ENCODE data around the gene CACNA1H.

Gene CACNA1H

GRCh38 chr16:1143761-1144450, 9.0 kb upstream of the CACNA1H start:
- no peak for DNase-seq

- no peak for DNase-seq
Observed at GRCh38 chr16:1144476-1145382, 8.2 kb upstream of the CACNA1H start.

- no peak for DNase-seq
Observed at GRCh38 chr16:1145383-1146100, 7.4 kb upstream of the CACNA1H start.

- no peak for DNase-seq
Observed at GRCh38 chr16:1146409-1146808, 6.5 kb upstream of the CACNA1H start.

GRCh38 chr16:1147027-1147426, 5.9 kb upstream of the CACNA1H start:
- no peak for DNase-seq

- no peak for DNase-seq
Observed at GRCh38 chr16:1149101-1149636, 3.7 kb upstream of the CACNA1H start.

- DNase-seq = no peak
Observed at GRCh38 chr16:1150511-1150982, 2.4 kb upstream of the CACNA1H start.

GRCh38 chr16:1151424-1152122, 1.3 kb upstream of the CACNA1H start:
- DNase-seq = no peak

- peak; percentile 70 for DNase-seq
Observed at GRCh38 chr16:1152123-1152638, 725 bp upstream of the CACNA1H start.

GRCh38 chr16:1153480-1154160, 714 bp downstream of the CACNA1H start:
- DNase-seq = no peak

- no peak for DNase-seq
Observed at GRCh38 chr16:1154291-1154886, 1.5 kb downstream of the CACNA1H start.

- DNase-seq = no peak
Observed at GRCh38 chr16:1154887-1155331, 2.0 kb downstream of the CACNA1H start.

- no peak for DNase-seq
Observed at GRCh38 chr16:1155353-1156054, 2.6 kb downstream of the CACNA1H start.

- no peak for DNase-seq
Observed at GRCh38 chr16:1156055-1156982, 3.4 kb downstream of the CACNA1H start.

GRCh38 chr16:1156983-1157638, 4.2 kb downstream of the CACNA1H start:
- DNase-seq = no peak

- no peak for DNase-seq
Observed at GRCh38 chr16:1157639-1158455, 4.9 kb downstream of the CACNA1H start.

- no peak for DNase-seq
Observed at GRCh38 chr16:1158456-1159324, 5.8 kb downstream of the CACNA1H start.
